ENCODE measurements around the gene THSD7A.

The THSD7A gene

GRCh38 chr7:11831736-11832495 is at the start of gene THSD7A:
TSS of gene THSD7A (minus strand) at chr7:11832198. CDS start at chr7:11831946, 252 bp downstream.
- DNase-seq (ENCODE audit: low read depth in 1 of 2, low spot score in 1 of 2), result no peak

- no peak for DNase-seq (ENCODE audit: low read depth in 1 of 2, low spot score in 1 of 2)
These were observed 49.7 kb upstream of the THSD7A start for GRCh38 chr7:11881680-11882079.

GRCh38 chr7:11875635-11876034 is 43.6 kb upstream of the THSD7A start:
- DNase-seq (ENCODE audit: low read depth in 1 of 2, low spot score in 1 of 2), result no peak

GRCh38 chr7:11865671-11866070 is 33.7 kb upstream of the THSD7A start:
- no peak for DNase-seq (ENCODE audit: low read depth in 1 of 2, low spot score in 1 of 2)

- no peak for DNase-seq (ENCODE audit: low read depth in 1 of 2, low spot score in 1 of 2)
These were observed 26.8 kb upstream of the THSD7A start for GRCh38 chr7:11858622-11859302.

- no peak for DNase-seq (ENCODE audit: low read depth in 1 of 2, low spot score in 1 of 2)
These were observed 26.0 kb upstream of the THSD7A start for GRCh38 chr7:11858026-11858425.

GRCh38 chr7:11848251-11848650 is 16.3 kb upstream of the THSD7A start:
- no peak for DNase-seq (ENCODE audit: low read depth in 1 of 2, low spot score in 1 of 2)

GRCh38 chr7:11847336-11847735 is 15.3 kb upstream of the THSD7A start:
- no peak for DNase-seq (ENCODE audit: low read depth in 1 of 2, low spot score in 1 of 2)

- no peak for DNase-seq (ENCODE audit: low read depth in 1 of 2, low spot score in 1 of 2)
These were observed 14.5 kb upstream of the THSD7A start for GRCh38 chr7:11846361-11846955.

- DNase-seq (ENCODE audit: low read depth in 1 of 2, low spot score in 1 of 2), result no peak
These were observed 11.2 kb upstream of the THSD7A start for GRCh38 chr7:11843113-11843765.

- no peak for DNase-seq (ENCODE audit: low read depth in 1 of 2, low spot score in 1 of 2)
These were observed 9.7 kb upstream of the THSD7A start for GRCh38 chr7:11841657-11842056.

GRCh38 chr7:11835260-11835659 is 3.3 kb upstream of the THSD7A start:
- no peak for DNase-seq (ENCODE audit: low read depth in 1 of 2, low spot score in 1 of 2)

GRCh38 chr7:11833431-11833830 is 1.4 kb upstream of the THSD7A start:
- no peak for DNase-seq (ENCODE audit: low read depth in 1 of 2, low spot score in 1 of 2)

- no peak for DNase-seq (ENCODE audit: low read depth in 1 of 2, low spot score in 1 of 2)
These were observed 752 bp downstream of the THSD7A start for GRCh38 chr7:11831156-11831735.

GRCh38 chr7:11830582-11831155 is 1.3 kb downstream of the THSD7A start:
- DNase-seq (ENCODE audit: low read depth in 1 of 2, low spot score in 1 of 2), result no peak

- DNase-seq (ENCODE audit: low read depth in 1 of 2, low spot score in 1 of 2), result no peak
These were observed 2.0 kb downstream of the THSD7A start for GRCh38 chr7:11829954-11830353.

- DNase-seq (ENCODE audit: low read depth in 1 of 2, low spot score in 1 of 2), result no peak
These were observed 12.1 kb downstream of the THSD7A start for GRCh38 chr7:11819947-11820346.

- DNase-seq (ENCODE audit: low read depth in 1 of 2, low spot score in 1 of 2), result no peak
These were observed 12.7 kb downstream of the THSD7A start for GRCh38 chr7:11819271-11819670.

GRCh38 chr7:11818281-11818680 is 13.7 kb downstream of the THSD7A start:
- DNase-seq (ENCODE audit: low read depth in 1 of 2, low spot score in 1 of 2), result no peak

- no peak for DNase-seq (ENCODE audit: low read depth in 1 of 2, low spot score in 1 of 2)
These were observed 14.8 kb downstream of the THSD7A start for GRCh38 chr7:11817111-11817740.

- DNase-seq (ENCODE audit: low read depth in 1 of 2, low spot score in 1 of 2), result no peak
These were observed 20.3 kb downstream of the THSD7A start for GRCh38 chr7:11811709-11812108.

Measured in stimulated activated CD4-positive, alpha-beta T cell treated with anti-CD3 and anti-CD28 coated beads, Interleukin-15, amount 100 ng/mL, for 1 hour (primary cell).